GM12878 (cell line): ENCODE results near the gene LUM. TPM values are rescaled to one million over a fixed set of nuclear protein-coding genes. Genes with fewer than 3 reads are reported as not detected.

ENCODE experiments used
- ATAC-seq: fragments of 200-7000 bp; cut with Tn5 transposase; 3 replicates; pipeline ENCODE4 v1.9.1; 2020; ENCODE audit warnings: mild to moderate bottlenecking, moderate library complexity
- BruUV-seq: library from RNA; stranded (reverse); fragments of 400-500 nt; replicated peaks from 2 replicates; lab custom pipeline; 2021; lab: Mats Ljungman, UMichigan
- CTCF ChIA-PET: fragments of 300-600 bp; sonication (Branson Sonifier 250); formaldehyde crosslinking; extraction: SDS; loops from one replicate; lab custom pipeline; 2021; ENCODE audit warnings: inconsistent platforms; lab: Yijun Ruan, JAX
- POLR2A ChIA-PET: fragments of 350-600 bp; formaldehyde crosslinking; extraction: SDS; loops from one replicate; lab custom pipeline; 2021; ENCODE audit warnings: inconsistent platforms; lab: Charles Lee
- RAD21 ChIA-PET: fragments of 300-600 bp; sonication (Branson Sonifier 250); formaldehyde crosslinking; loops from one replicate; lab custom pipeline; 2023; ENCODE audit warnings: antibody characterized with exemption; ENCODE audit not compliant: unreplicated experiment; lab: Charles Lee
- SMC1A ChIA-PET: fragments of 300-600 bp; sonication (Branson Sonifier 250); formaldehyde crosslinking; loops from one replicate; lab custom pipeline; 2023; ENCODE audit not compliant: unreplicated experiment, uncharacterized antibody; lab: Charles Lee
- DNase-seq: peaks from one replicate; pipeline ENCODE4 v3.0.0-alpha.2; 2011; ENCODE audit warnings: low read depth, low spot score
- FAIRE-seq: peaks from 3 replicates; lab custom pipeline; 2011; peaks lifted over from hg19 to GRCh38; lab: Jason Lieb, UNC
- H2AFZ ChIP-seq: 2 replicates; pipeline ENCODE4 v1.6.0; 2011; ENCODE audit warnings: low read depth, low read length, control low read depth; ENCODE audit not compliant: control insufficient read depth
- H3K27ac ChIP-seq: 2 replicates; pipeline ENCODE4 v1.5.1; 2011; ENCODE audit warnings: control low read depth; ENCODE audit not compliant: control insufficient read depth, insufficient read depth
- H3K27me3 ChIP-seq, 2 experiments: replicated peaks in 1 of 2; 2 replicates each; pipeline versions ENCODE4 v1.6.0 to v1.6.1; 2011; ENCODE audit warnings: low read length in 1 of 2; ENCODE audit not compliant: control insufficient read depth in 2 of 2, insufficient read depth in 2 of 2
- H3K36me3 ChIP-seq, 2 experiments: 2 replicates each; pipeline ENCODE4 v1.5.1; 2011; ENCODE audit warnings: low read length in 1 of 2; ENCODE audit not compliant: control insufficient read depth in 2 of 2, insufficient read depth in 2 of 2
- H3K4me1 ChIP-seq: 2 replicates; pipeline ENCODE4 v1.6.1; 2011; ENCODE audit warnings: mild to moderate bottlenecking, low read length, moderate library complexity, mixed read lengths; ENCODE audit not compliant: control insufficient read depth, insufficient read depth
- H3K4me2 ChIP-seq: 2 replicates; pipeline ENCODE4 v1.6.0; 2011; ENCODE audit warnings: control low read depth; ENCODE audit not compliant: control insufficient read depth, insufficient read depth
- H3K4me3 ChIP-seq: fragments of 200-600 bp; sonication (generic); 2 replicates; pipeline ENCODE4 v1.5.1; 2016
- H3K79me2 ChIP-seq: 2 replicates; pipeline ENCODE4 v1.6.0; 2011; ENCODE audit warnings: low read length; ENCODE audit not compliant: control insufficient read depth, insufficient read depth
- H3K9ac ChIP-seq: 2 replicates; pipeline ENCODE4 v1.8.0; 2011; ENCODE audit warnings: low read length, control low read depth, mixed read lengths; ENCODE audit not compliant: control insufficient read depth, insufficient read depth
- H3K9me3 ChIP-seq: replicated peaks from 3 replicates; pipeline ENCODE4 v1.5.1; 2011; ENCODE audit warnings: mild to moderate bottlenecking, low read length; ENCODE audit not compliant: control insufficient read depth, insufficient read depth
- H4K20me1 ChIP-seq: 2 replicates; pipeline ENCODE4 v1.6.0; 2011; ENCODE audit not compliant: control insufficient read depth, insufficient read depth
- ATF2 ChIP-seq: IDR thresholded peaks from 2 replicates; pipeline ENCODE4 v1.6.1; 2012; ENCODE audit warnings: low read length, inconsistent platforms
- ATF7 ChIP-seq: fragments of 450-650 bp; IDR thresholded peaks from 2 replicates; pipeline ENCODE4 v1.6.1; 2016; ENCODE audit warnings: low read depth, mild to moderate bottlenecking
- CHD4 ChIP-seq: fragments of 200-600 bp; sonication (generic); IDR thresholded peaks from 2 replicates; pipeline ENCODE4 v1.6.1; 2016; ENCODE audit warnings: mild to moderate bottlenecking
- EZH2 ChIP-seq: IDR thresholded peaks from 2 replicates; pipeline ENCODE4 v1.6.1; 2012; ENCODE audit warnings: low read depth, mild to moderate bottlenecking, control low read depth, inconsistent platforms, low read length, borderline replicate concordance; ENCODE audit not compliant: control insufficient read depth
- GATAD2B ChIP-seq: fragments of 450-650 bp; conservative IDR thresholded peaks from 2 replicates; pipeline ENCODE4 v1.6.1; 2017; ENCODE audit warnings: low read depth, mild to moderate bottlenecking, moderate library complexity
- IKZF1 ChIP-seq: fragments of 450-650 bp; conservative IDR thresholded peaks from 2 replicates; pipeline ENCODE4 v1.6.1; 2017; ENCODE audit warnings: antibody characterized with exemption, mild to moderate bottlenecking
- NFYA ChIP-seq: IDR thresholded peaks from 2 replicates; pipeline ENCODE4 v1.6.1; 2011; ENCODE audit warnings: low read depth, mild to moderate bottlenecking, low read length, improper control_type of control experiment, borderline replicate concordance
- NR2C2 ChIP-seq: IDR thresholded peaks from 2 replicates; pipeline ENCODE4 v1.6.1; 2011; ENCODE audit warnings: borderline replicate concordance, low read depth; ENCODE audit not compliant: control insufficient read depth, insufficient read length
- PML ChIP-seq: IDR thresholded peaks from 2 replicates; pipeline ENCODE4 v1.6.1; 2012; ENCODE audit warnings: low read length, inconsistent platforms
- RAD51 ChIP-seq: fragments of 450-650 bp; IDR thresholded peaks from 2 replicates; pipeline ENCODE4 v1.6.1; 2016; ENCODE audit warnings: moderate library complexity, mild to moderate bottlenecking, inconsistent platforms
- TCF3 ChIP-seq: IDR thresholded peaks from 2 replicates; pipeline ENCODE4 v1.6.1; 2012; ENCODE audit warnings: low read depth, mild to moderate bottlenecking, low read length, borderline replicate concordance; ENCODE audit not compliant: insufficient read depth
- USF1 ChIP-seq: IDR thresholded peaks from 2 replicates; pipeline ENCODE4 v1.6.1; 2011; ENCODE audit warnings: borderline replicate concordance, low read depth, mild to moderate bottlenecking, moderate library complexity, mixed read lengths, low read length; ENCODE audit not compliant: insufficient read depth; ENCODE audit errors: extremely low read length
- ZNF217 ChIP-seq: fragments of 450-650 bp; IDR thresholded peaks from 2 replicates; pipeline ENCODE4 v1.6.1; 2017; ENCODE audit warnings: antibody characterized with exemption, mild to moderate bottlenecking
- in situ Hi-C: fragments of 300-500 bp; cut with MboI; formaldehyde crosslinking; loops from 9 replicates; pipeline ENCODE4 v1.14.3; 2018; ENCODE audit warnings: mixed read lengths
- intact Hi-C: fragments of 100-400 bp; cut with micrococcal nuclease; formaldehyde crosslinking; loops from one replicate; pipeline ENCODE4 v1.14.2; 2022; ENCODE audit not compliant: unreplicated experiment
- polyA plus RNA-seq, 11 experiments: library from polyadenylated mRNA; depleted of rRNA in 4 of 11; unstranded in 6 of 11; stranded (reverse) in 5 of 11; fragments of >200 nt; fragmentation: Nextera tagmentation in 4 of 11; fragmentation: Illumina TruSeq in 1 of 11; extraction: Ambion mirVana in 4 of 11; extraction: Trizol in 1 of 11; gene quantifications; 1 replicate in 1 of 11; 2 replicates in 10 of 11; pipeline versions ENCODE4 v1.2.1 to v1.2.3, GENCODE V29; 2011 to 2016; ENCODE audit warnings: inconsistent platforms in 2 of 11, missing spikeins in 2 of 11, low read depth in 1 of 11
- total RNA-seq, 4 experiments: library from RNA; depleted of rRNA in 3 of 4; stranded (reverse); fragments of >200 nt in 3 of 4; fragmentation: Illumina TruSeq in 1 of 4; extraction: Trizol in 1 of 4; gene quantifications; 2 replicates each; pipeline versions ENCODE4 v1.2.1 to v1.2.3, GENCODE V29; 2013 to 2021

Gene LUM
- total and polyA plus RNA-seq, 10 of the 15 experiments (the other 5 are each of a cell fraction or from before 2014, with no cell fraction given), result 0.09 to 0.31 TPM; not detected in 8

DNA sequence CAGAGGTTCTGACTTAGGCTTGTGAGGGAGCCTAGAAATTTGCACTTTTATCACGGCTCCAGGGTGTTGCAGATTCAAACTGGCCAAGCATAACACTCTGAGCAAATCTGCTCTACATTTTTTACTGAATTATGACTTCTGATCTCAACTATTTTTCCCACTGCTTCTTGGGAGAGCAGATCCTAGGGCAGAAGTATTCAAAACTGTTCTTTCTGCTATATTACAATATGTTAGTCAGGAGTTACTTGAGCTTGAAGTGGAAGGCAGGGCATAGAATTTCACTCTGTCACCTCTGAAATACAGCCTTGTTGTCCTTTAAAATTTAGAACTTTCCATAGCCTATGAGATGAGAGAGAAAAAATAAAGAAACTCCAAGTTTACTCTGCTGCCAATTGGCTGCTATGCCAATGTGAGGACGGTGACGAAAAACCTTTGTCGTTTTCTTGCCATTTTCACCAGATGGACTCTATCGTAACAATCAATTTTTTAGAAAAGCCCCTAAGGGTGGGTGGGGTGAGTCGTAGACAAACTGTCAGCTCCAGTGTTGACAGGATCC lies 37.1 kb downstream of the LUM start (continued):
- no peak for TF ChIP-seq USF1
- TF ChIP-seq RAD51, result no peak
- no peak for TF ChIP-seq GATAD2B
- no peak for TF ChIP-seq NR2C2
- no peak for TF ChIP-seq ATF7
- no peak for TF ChIP-seq EZH2
- TF ChIP-seq PML, result no peak

- Histone ChIP-seq H4K20me1 (no peaks in the 10 kb centered on the region), H3K27ac (no peak overlapping the region), H3K4me3 (no peak overlapping the region), H3K4me1 (no peaks in the 10 kb centered on the region), H2AFZ (no peak overlapping the region), H3K9me3 (no peaks in the 10 kb centered on the region), H3K79me2 (no peaks in the 10 kb centered on the region), H3K4me2 (no peak overlapping the region)
- ChIA-PET CTCF (no interaction called here), POLR2A (no interaction called here)
- ATAC-seq (no peak), DNase-seq (no peak), FAIRE-seq (no peak)
- intact Hi-C loops, result no loop called here
- in situ Hi-C loops, result no loop called here
- TF ChIP-seq ZNF217 (no peak), IKZF1 (no peak), NFYA (no peak), TCF3 (no peak), CHD4 (no peak), ATF2 (no peak)
- TF ChIP-seq, all 136 proteins: peak for 0
- ChIA-PET SMC1A (no interaction called here), RAD21 (no interaction called here)
- BruUV-seq, result no TSS peak
- Histone ChIP-seq H3K36me3 (no peaks in the 10 kb centered on the region), H3K9ac (no peak overlapping the region), H3K27me3 (no peaks in the 10 kb centered on the region)
Measured at GRCh38 chr12:91073426-91073825, 37.9 kb downstream of the LUM start.
